NCI-H69 (cell line): ENCODE data around the gene MORN4.
"Not testable (repeated sequence)": the region's sequence is repeated elsewhere in the genome, so short reads cannot be mapped to it uniquely, and the experiment has no call there.

Source experiments
- DNase-seq: peaks from one replicate; lab custom pipeline; 2025; lab: John Stamatoyannopoulos, UW

Gene MORN4

GRCh38 chr10:97597778-97598177 is 35.5 kb downstream of the MORN4 start:
- no peak for DNase-seq

- DNase-seq: no peak
These were observed 36.9 kb downstream of the MORN4 start for GRCh38 chr10:97596101-97597082.

GRCh38 chr10:97593421-97593820 is 39.9 kb downstream of the MORN4 start:
- no peak for DNase-seq

GRCh38 chr10:97590748-97591495 is 42.4 kb downstream of the MORN4 start:
- DNase-seq: peak; percentile 56

- DNase-seq: no peak
These were observed 43.1 kb downstream of the MORN4 start for GRCh38 chr10:97590082-97590747.

GRCh38 chr10:97589479-97589878 is 43.8 kb downstream of the MORN4 start, which contains the start of gene C10orf62:
Gene C10orf62, plus strand, starts transcription at chr10:97589721. Its CDS starts 177 bp downstream, at chr10:97589898.
- DNase-seq: no peak

GRCh38 chr10:97587183-97587582 is 46.1 kb downstream of the MORN4 start:
- no peak for DNase-seq

GRCh38 chr10:97585439-97585811 is 47.9 kb downstream of the MORN4 start:
- no peak for DNase-seq

GRCh38 chr10:97584798-97585438 is 48.4 kb downstream of the MORN4 start:
- DNase-seq: no peak

GRCh38 chr10:97584060-97584797 is 49.1 kb downstream of the MORN4 start, which contains the start of gene HOGA1:
Gene HOGA1, plus strand, starts transcription at chr10:97584389. Its CDS starts 315 bp downstream, at chr10:97584704.
- DNase-seq: peak; percentile 49

GRCh38 chr10:97583476-97583875 is 49.8 kb downstream of the MORN4 start:
- DNase-seq: no peak

- DNase-seq: no peak
These were observed 51.1 kb downstream of the MORN4 start for GRCh38 chr10:97582169-97582568.

GRCh38 chr10:97580421-97581367 is 52.6 kb downstream of the MORN4 start:
- DNase-seq: no peak

- DNase-seq: no peak
These were observed 55.0 kb downstream of the MORN4 start for GRCh38 chr10:97578171-97578844.

GRCh38 chr10:97577701-97578100 is 55.6 kb downstream of the MORN4 start:
- DNase-seq: no peak

GRCh38 chr10:97576487-97576886 is 56.8 kb downstream of the MORN4 start:
- DNase-seq: not testable (repeated sequence)

- DNase-seq: no peak
These were observed 58.1 kb downstream of the MORN4 start for GRCh38 chr10:97575127-97575668.

GRCh38 chr10:97574374-97575126 is 58.8 kb downstream of the MORN4 start:
- peak; percentile 91 for DNase-seq
